IgD-negative memory B cell (primary cell): ENCODE data around the gene CAMKK2. TPM values are rescaled to one million over a fixed set of nuclear protein-coding genes. Genes with fewer than 3 reads are reported as not detected.
"Not testable (repeated sequence)": the region's sequence is repeated elsewhere in the genome, so short reads cannot be mapped to it uniquely, and the experiment has no call there.

Experiments
- H3K27ac Mint-ChIP-seq, 3 donors: one replicate each; pipeline ENCODE4 v1.8.0; 2020 to 2022; ENCODE audit warnings: mild to moderate bottlenecking in 3 of 3, mixed read lengths in 3 of 3, moderate library complexity in 1 of 3
- H3K27me3 Mint-ChIP-seq: one replicate; pipeline ENCODE4 v1.8.0; 2021; ENCODE audit warnings: mixed read lengths
- H3K36me3 Mint-ChIP-seq: one replicate; pipeline ENCODE4 v1.8.0; 2020; ENCODE audit warnings: mild to moderate bottlenecking, mixed read lengths
- H3K4me1 Mint-ChIP-seq, 3 donors: one replicate each; pipeline ENCODE4 v1.8.0; 2020 to 2022; ENCODE audit warnings: mixed read lengths in 3 of 3, mild to moderate bottlenecking in 1 of 3
- H3K4me3 Mint-ChIP-seq, 4 donors: one replicate each; pipeline ENCODE4 v1.8.0; 2020 to 2022; ENCODE audit warnings: mild to moderate bottlenecking in 4 of 4, mixed read lengths in 4 of 4, moderate library complexity in 3 of 4
- H3K9me3 Mint-ChIP-seq, 3 donors: one replicate each; pipeline ENCODE4 v1.8.0; 2020 to 2021; ENCODE audit warnings: mixed read lengths in 3 of 3, mild to moderate bottlenecking in 1 of 3
- polyA plus RNA-seq: library from polyadenylated mRNA; unstranded; fragments of 300-500 nt; fragmentation: Illumina TruSeq; gene quantifications from one replicate; pipeline ENCODE4 v1.2.3, GENCODE V29; 2021

CAMKK2 gene
- polyA plus RNA-seq, 1 donor from 2014 or later: 17.0 TPM

DNA sequence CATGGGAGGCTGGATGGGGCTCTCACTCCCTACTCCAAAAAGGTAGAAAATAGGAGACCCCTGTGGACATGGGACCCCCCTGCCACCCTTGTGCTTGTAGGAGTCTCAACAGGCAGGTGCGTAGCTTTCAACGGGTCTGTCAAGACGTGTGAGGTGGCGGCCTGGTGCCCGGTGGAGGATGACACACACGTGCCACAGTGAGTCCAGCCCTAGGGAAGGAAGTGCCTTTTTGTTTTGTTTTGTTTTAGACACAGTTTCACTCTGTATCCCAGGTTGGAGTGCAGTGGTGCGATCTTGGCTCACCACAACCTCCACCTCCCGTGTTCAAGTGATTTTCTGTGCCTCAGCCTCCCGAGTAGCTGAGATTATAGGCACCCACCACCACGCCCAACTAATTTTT lies 73.7 kb downstream of the CAMKK2 start:
- H3K36me3 Mint-ChIP-seq: peaks cover 6% of the 10 kb centered on the region

GRCh38 chr12:121219353-121219986 lies 77.0 kb downstream of the CAMKK2 start:
- no peak overlapping the region for H3K4me3 Mint-ChIP-seq
- H3K4me1 Mint-ChIP-seq: peaks cover 11 to 20% (median 13%) of the 10 kb centered on the region in 3 donors
- peaks cover 6% of the 10 kb centered on the region for H3K36me3 Mint-ChIP-seq
- H3K27ac Mint-ChIP-seq: peak overlapping the region in 1 of 3 donors; percentile 28
- H3K9me3 Mint-ChIP-seq: no peaks in the 10 kb centered on the region
- H3K27me3 Mint-ChIP-seq: no peaks in the 10 kb centered on the region

More for the DNA sequence above, 73.7 kb downstream of the CAMKK2 start:
- Mint-ChIP-seq H3K4me1 (peaks cover 19 to 31% (median 22%) of the 10 kb centered on the region in 3 donors), H3K4me3 (peak overlapping the region; percentile 25 to 88 (median 46)), H3K9me3 (no peaks in the 10 kb centered on the region), H3K27ac (peak overlapping the region; percentile 88 to 91 (median 90)), H3K27me3 (no peaks in the 10 kb centered on the region)

GRCh38 chr12:121218588-121219352 lies 77.7 kb downstream of the CAMKK2 start:
- Mint-ChIP-seq H3K36me3 (peaks cover 6% of the 10 kb centered on the region), H3K4me1 (peaks cover 11 to 19% (median 17%) of the 10 kb centered on the region in 3 donors), H3K9me3 (no peaks in the 10 kb centered on the region), H3K4me3 (no peak overlapping the region), H3K27me3 (no peaks in the 10 kb centered on the region), H3K27ac (peak overlapping the region in 1 of 3 donors; percentile 35)

- H3K36me3 Mint-ChIP-seq: peaks cover 8% of the 10 kb centered on the region
- peaks cover 6 to 10% (median 8%) of the 10 kb centered on the region in 3 donors for H3K4me1 Mint-ChIP-seq
- no peak overlapping the region for H3K4me3 Mint-ChIP-seq
- no peaks in the 10 kb centered on the region for H3K27me3 Mint-ChIP-seq
- H3K27ac Mint-ChIP-seq: peak overlapping the region in 2 of 3 donors; percentile 35 to 46
- H3K9me3 Mint-ChIP-seq: no peaks in the 10 kb centered on the region
Measured at GRCh38 chr12:121217761-121218160, 78.7 kb downstream of the CAMKK2 start.

GRCh38 chr12:121217063-121217462 lies 79.4 kb downstream of the CAMKK2 start:
- peaks cover 4 to 10% (median 6%) of the 10 kb centered on the region in 3 donors for H3K4me1 Mint-ChIP-seq
- no peaks in the 10 kb centered on the region for H3K27me3 Mint-ChIP-seq
- no peaks in the 10 kb centered on the region for H3K9me3 Mint-ChIP-seq
- H3K4me3 Mint-ChIP-seq: no peak overlapping the region
- H3K27ac Mint-ChIP-seq: no peak overlapping the region
- H3K36me3 Mint-ChIP-seq: peaks cover 4% of the 10 kb centered on the region

GRCh38 chr12:121216102-121216501 lies 80.4 kb downstream of the CAMKK2 start:
- Mint-ChIP-seq H3K4me3 (no peak overlapping the region), H3K4me1 (peaks cover 4 to 14% (median 9%) of the 10 kb centered on the region in 3 donors), H3K36me3 (peaks cover 4% of the 10 kb centered on the region), H3K9me3 (no peaks in the 10 kb centered on the region), H3K27ac (no peak overlapping the region), H3K27me3 (no peaks in the 10 kb centered on the region)

GRCh38 chr12:121214855-121215745 lies 81.4 kb downstream of the CAMKK2 start:
- no peaks in the 10 kb centered on the region for H3K27me3 Mint-ChIP-seq
- H3K4me3 Mint-ChIP-seq: peak overlapping the region in 2 of 4 donors; percentile 4 to 84
- H3K36me3 Mint-ChIP-seq: peaks cover 4% of the 10 kb centered on the region
- H3K9me3 Mint-ChIP-seq: no peaks in the 10 kb centered on the region
- H3K27ac Mint-ChIP-seq: peak overlapping the region in 1 of 3 donors; percentile 7
- H3K4me1 Mint-ChIP-seq: peaks cover 8 to 19% (median 14%) of the 10 kb centered on the region in 3 donors

DNA sequence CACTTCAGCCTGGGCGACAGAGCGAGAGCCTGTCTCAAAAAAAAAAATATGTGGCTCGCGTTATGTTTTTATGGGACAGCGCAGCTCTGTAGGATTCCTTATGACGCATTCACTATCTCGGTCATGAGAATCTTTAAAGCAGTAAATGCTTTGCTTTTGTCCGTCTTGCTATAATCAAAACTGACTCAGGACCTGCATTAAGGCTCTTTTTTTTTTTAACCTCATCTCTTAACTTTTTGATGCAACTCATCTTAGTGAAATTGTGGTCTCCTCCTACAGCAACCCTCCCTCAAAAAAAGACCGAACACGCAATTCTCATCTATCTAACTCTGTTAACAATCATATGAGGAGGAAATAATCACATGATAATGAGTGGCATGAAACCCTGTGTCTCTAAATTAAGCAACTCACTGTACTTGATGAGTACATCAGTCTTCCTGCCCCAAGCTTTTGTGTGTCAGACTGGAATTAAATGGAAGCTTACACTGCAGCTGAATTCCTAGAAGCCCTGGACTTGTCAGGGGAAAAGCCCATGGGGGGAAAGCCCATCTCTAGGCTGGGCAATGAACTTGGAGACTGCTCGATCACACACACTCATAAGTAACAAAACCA lies 82.2 kb downstream of the CAMKK2 start:
- Mint-ChIP-seq H3K9me3 (no peaks in the 10 kb centered on the region), H3K36me3 (peaks cover 4% of the 10 kb centered on the region), H3K27ac (peak overlapping the region; percentile 7 to 90 (median 26)), H3K27me3 (no peaks in the 10 kb centered on the region), H3K4me1 (peaks cover 11 to 17% (median 14%) of the 10 kb centered on the region in 3 donors), H3K4me3 (peak overlapping the region in 3 of 4 donors; percentile 4 to 84 (median 39))

GRCh38 chr12:121212875-121213274 lies 83.6 kb downstream of the CAMKK2 start:
- Mint-ChIP-seq H3K36me3 (peaks cover 2% of the 10 kb centered on the region), H3K4me1 (peaks cover 11 to 18% (median 14%) of the 10 kb centered on the region in 3 donors), H3K9me3 (no peaks in the 10 kb centered on the region), H3K4me3 (peak overlapping the region in 1 of 4 donors; percentile 93), H3K27ac (no peak overlapping the region), H3K27me3 (no peaks in the 10 kb centered on the region)

GRCh38 chr12:121209624-121210572 lies 86.6 kb downstream of the CAMKK2 start, which contains the start of gene P2RX4:
P2RX4 (plus strand) TSS chr12:121210129; CDS start chr12:121210165, 36 bp downstream.
- Mint-ChIP-seq H3K4me1 (peaks cover 11 to 19% (median 14%) of the 10 kb centered on the region in 3 donors), H3K9me3 (peaks cover 0 to under 1% (median 0%) of the 10 kb centered on the region in 3 donors), H3K27ac (peak within 1 kb of the TSS; percentile 78 to 99 (median 89)), H3K36me3 (peaks cover 2% of the 10 kb centered on the region), H3K27me3 (no peaks in the 10 kb centered on the region), H3K4me3 (peak within 1 kb of the TSS; percentile 80 to 97 (median 94))

- Mint-ChIP-seq H3K4me1 (peaks cover 10 to 16% (median 11%) of the 10 kb centered on the region in 3 donors), H3K36me3 (peaks cover 2% of the 10 kb centered on the region), H3K27ac (peak overlapping the region in 2 of 3 donors; percentile 78 to 86), H3K4me3 (peak overlapping the region; percentile 77 to 93 (median 88)), H3K27me3 (no peaks in the 10 kb centered on the region), H3K9me3 (peaks cover 0 to 2% (median 0%) of the 10 kb centered on the region in 3 donors)
Measured at GRCh38 chr12:121209221-121209620, 87.3 kb downstream of the CAMKK2 start.

DNA sequence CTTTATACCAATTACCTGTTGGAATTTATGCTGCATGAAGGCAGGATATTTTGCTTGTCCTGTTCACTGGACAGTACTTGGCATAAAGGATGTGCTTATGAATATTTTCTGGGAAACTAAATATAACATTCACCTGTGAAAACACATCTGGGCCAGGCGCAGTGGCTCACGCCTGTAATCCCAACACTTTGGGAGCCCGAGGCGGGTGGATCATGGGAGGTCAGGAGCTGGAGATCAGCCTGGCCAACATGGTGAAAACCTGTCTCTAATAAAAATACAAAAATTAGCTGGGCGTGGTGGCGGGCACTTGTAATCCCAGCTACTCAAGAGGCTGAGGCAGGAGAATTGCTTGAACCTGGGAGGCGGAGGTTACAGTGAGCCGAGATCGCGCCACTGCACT lies 87.9 kb downstream of the CAMKK2 start:
- H3K9me3 Mint-ChIP-seq, H3K36me3 Mint-ChIP-seq, H3K27me3 Mint-ChIP-seq: not testable (repeated sequence)
- Mint-ChIP-seq H3K4me1 (peaks cover 8 to 14% (median 10%) of the 10 kb centered on the region in 3 donors), H3K4me3 (peak overlapping the region; percentile 12 to 93 (median 53)), H3K27ac (peak overlapping the region in 2 of 3 donors; percentile 76 to 78)

GRCh38 chr12:121205491-121205890 lies 91.0 kb downstream of the CAMKK2 start:
- Mint-ChIP-seq H3K4me3 (no peak overlapping the region), H3K27ac (no peak overlapping the region), H3K27me3 (no peaks in the 10 kb centered on the region), H3K4me1 (peaks cover 4 to 6% (median 6%) of the 10 kb centered on the region in 3 donors), H3K9me3 (peaks cover 0 to 2% (median 0%) of the 10 kb centered on the region in 3 donors), H3K36me3 (no peaks in the 10 kb centered on the region)
